Measurements from ENCODE around the gene ASTL. TPM values are rescaled to one million over a fixed set of nuclear protein-coding genes. Genes with fewer than 3 reads are reported as not detected.
"Not testable (repeated sequence)": the region's sequence is repeated elsewhere in the genome, so short reads cannot be mapped to it uniquely, and the experiment has no call there.

The ASTL gene
- total RNA-seq, 2 experiments from 2014 or later = 0.22 TPM; not detected in 1

GRCh38 chr2:96092951-96093350 lies 45.4 kb downstream of the ASTL start:
- Mint-ChIP-seq H3K27ac (no peak overlapping the region), H3K9me3 (no peaks in the 10 kb centered on the region), H3K27me3 (peaks cover 14% of the 10 kb centered on the region), H3K4me1 (no peaks in the 10 kb centered on the region), H3K36me3 (ENCODE audit: low read depth) (no peaks in the 10 kb centered on the region), H3K4me3 (no peak overlapping the region)
- ChIA-PET POLR2A (no interaction called here), CTCF (interaction anchor here (1.6 to 1.8 kb wide), 2 partner anchors 24 to 100 kb away, joined by 4 to 5 read pairs; no protein-coding TSS in a partner anchor)
- peak; percentile 3 for DNase-seq

DNA sequence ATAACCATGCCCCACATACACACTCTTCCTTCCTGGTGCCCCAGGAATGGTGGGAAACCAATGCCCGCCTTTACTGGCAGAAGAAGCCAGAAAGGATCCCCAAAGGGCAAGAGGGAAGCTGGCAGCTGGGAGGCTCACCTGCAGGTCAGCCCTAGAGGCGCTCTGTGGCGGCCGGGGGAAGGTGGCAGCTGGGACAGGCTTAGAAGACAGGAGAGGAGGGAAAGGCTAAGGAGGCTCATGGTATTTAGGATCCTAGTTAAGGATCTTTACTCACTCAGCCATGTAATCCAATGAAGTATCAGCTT lies 45.8 kb downstream of the ASTL start:
- DNase-seq = no peak
- Mint-ChIP-seq H3K9me3 (no peaks in the 10 kb centered on the region), H3K4me1 (no peaks in the 10 kb centered on the region), H3K27me3 (peaks cover 14% of the 10 kb centered on the region), H3K4me3 (no peak overlapping the region), H3K27ac (no peak overlapping the region), H3K36me3 (ENCODE audit: low read depth) (no peaks in the 10 kb centered on the region)
- ChIA-PET POLR2A (no interaction called here), CTCF (interaction anchor here (0.5 to 1.8 kb wide), 2 partner anchors 100 to 711 kb away, joined by 4 to 5 read pairs; no protein-coding TSS in a partner anchor)

- H3K9me3 Mint-ChIP-seq = no peaks in the 10 kb centered on the region
- no peaks in the 10 kb centered on the region for H3K4me1 Mint-ChIP-seq
- no peaks in the 10 kb centered on the region for H3K36me3 Mint-ChIP-seq (ENCODE audit: low read depth)
- ChIA-PET POLR2A (no interaction called here), CTCF (interaction anchor here (0.5 to 1.8 kb wide), 3 partner anchors 9 to 712 kb away, joined by 3 to 5 read pairs (median 4); no protein-coding TSS in a partner anchor)
- H3K27ac Mint-ChIP-seq = no peak overlapping the region
- peaks cover 16% of the 10 kb centered on the region for H3K27me3 Mint-ChIP-seq
- H3K4me3 Mint-ChIP-seq = no peak overlapping the region
- peak; percentile 4 for DNase-seq
Measured at GRCh38 chr2:96091711-96092572, 46.4 kb downstream of the ASTL start.

- H3K9me3 Mint-ChIP-seq = no peaks in the 10 kb centered on the region
- H3K36me3 Mint-ChIP-seq (ENCODE audit: low read depth) = no peaks in the 10 kb centered on the region
- no peaks in the 10 kb centered on the region for H3K4me1 Mint-ChIP-seq
- H3K27ac Mint-ChIP-seq = no peak overlapping the region
- ChIA-PET POLR2A (no interaction called here), CTCF (interaction anchor here (1.2 kb wide), 1 partner anchor 9 kb away, joined by 3 read pairs; no protein-coding TSS in a partner anchor)
- H3K4me3 Mint-ChIP-seq = no peak overlapping the region
- DNase-seq = peak; percentile 1
- H3K27me3 Mint-ChIP-seq = peaks cover 16% of the 10 kb centered on the region
Measured at GRCh38 chr2:96091141-96091710, 47.1 kb downstream of the ASTL start.

DNA sequence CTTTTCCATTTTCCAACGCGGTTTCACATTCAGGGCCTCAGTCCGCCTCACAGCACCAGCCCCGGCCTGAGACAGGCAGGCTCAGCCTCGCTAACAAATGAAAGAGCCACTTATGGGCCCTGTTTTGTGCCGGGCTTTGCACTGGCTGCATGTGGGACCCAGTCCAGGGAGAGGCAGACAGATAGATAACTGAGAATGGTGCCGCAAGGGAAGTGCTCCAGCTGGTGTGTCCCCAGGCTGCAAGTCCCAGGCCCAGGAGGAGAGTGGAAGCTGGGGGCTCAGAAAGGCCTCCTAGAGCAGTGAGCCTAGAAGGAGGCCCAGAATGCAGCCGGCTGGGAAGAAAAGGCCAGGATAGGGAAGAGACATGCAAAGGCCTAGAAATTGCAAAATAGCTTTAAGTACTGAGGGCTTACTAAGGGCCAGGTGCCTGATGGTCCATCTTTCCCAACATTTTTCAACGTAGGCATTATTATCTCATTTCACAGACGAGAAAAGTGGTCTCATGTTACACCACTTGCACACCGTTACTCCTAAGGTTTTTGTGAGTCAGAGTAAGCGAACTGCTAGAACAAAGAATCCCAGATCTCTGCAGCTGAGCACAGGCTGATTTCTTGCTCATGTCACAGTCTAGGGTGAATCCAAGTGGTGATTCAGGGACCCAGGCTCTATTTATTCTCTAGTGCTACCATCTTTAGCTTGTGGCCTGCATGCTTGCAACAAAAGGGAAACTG lies 47.9 kb downstream of the ASTL start:
- no peaks in the 10 kb centered on the region for H3K4me1 Mint-ChIP-seq
- H3K9me3 Mint-ChIP-seq = no peaks in the 10 kb centered on the region
- peak; percentile 1 for DNase-seq
- CTCF ChIA-PET = interaction anchor here (1.2 to 1.4 kb wide), 2 partner anchors 8 to 84 kb away, joined by 3 read pairs; no protein-coding TSS in a partner anchor
- no peak overlapping the region for H3K4me3 Mint-ChIP-seq
- no peak overlapping the region for H3K27ac Mint-ChIP-seq
- POLR2A ChIA-PET = no interaction called here
- no peaks in the 10 kb centered on the region for H3K36me3 Mint-ChIP-seq (ENCODE audit: low read depth)
- peaks cover 14% of the 10 kb centered on the region for H3K27me3 Mint-ChIP-seq

DNA sequence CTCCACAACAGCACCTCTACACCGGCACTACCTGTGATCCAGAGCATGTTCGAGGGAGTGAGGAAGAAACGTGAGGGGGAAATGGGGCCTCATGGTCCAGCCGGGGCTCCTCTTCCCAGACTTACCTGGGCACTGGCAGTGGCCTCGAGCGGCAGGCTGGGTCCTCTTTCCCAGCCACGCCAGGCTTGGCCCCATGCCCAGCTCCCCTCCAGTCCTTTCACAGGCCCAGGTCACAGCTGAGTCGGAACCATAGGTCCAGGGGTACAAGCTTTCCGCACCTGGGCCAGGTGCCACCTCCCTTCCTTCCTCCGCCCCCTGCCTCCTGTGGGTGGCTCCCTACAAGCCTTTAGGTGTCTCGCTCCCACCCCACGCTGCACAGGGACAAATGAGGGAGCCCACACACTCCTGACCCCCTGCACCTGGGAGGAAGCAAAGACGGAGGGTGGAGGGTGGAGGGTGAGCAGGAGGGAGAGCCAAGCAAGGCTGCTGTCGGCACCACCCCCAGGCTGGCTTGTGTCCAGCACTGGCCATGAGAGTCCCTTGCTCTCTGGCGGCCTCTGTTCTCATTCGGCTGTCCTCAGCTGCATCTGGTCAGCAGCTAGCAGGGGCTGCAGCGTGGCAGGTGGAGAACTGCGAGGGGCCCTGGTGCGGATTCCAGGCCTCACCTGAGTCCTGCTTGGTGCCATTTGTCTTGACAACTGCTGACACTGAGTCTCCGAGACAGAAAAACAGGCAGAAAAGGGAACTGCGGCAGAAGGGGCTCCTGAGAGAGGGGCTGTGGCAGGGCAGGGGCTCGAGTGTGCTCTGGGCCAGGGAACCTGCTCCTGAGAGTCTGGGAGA lies 48.7 kb downstream of the ASTL start:
- H3K27ac Mint-ChIP-seq = no peak overlapping the region
- no peaks in the 10 kb centered on the region for H3K9me3 Mint-ChIP-seq
- peaks cover 12% of the 10 kb centered on the region for H3K27me3 Mint-ChIP-seq
- ChIA-PET POLR2A (no interaction called here), CTCF (interaction anchor here (1.2 to 1.5 kb wide), 3 partner anchors 9 to 85 kb away, joined by 3 to 4 read pairs (median 3); no protein-coding TSS in a partner anchor)
- H3K36me3 Mint-ChIP-seq (ENCODE audit: low read depth) = no peaks in the 10 kb centered on the region
- H3K4me1 Mint-ChIP-seq = no peaks in the 10 kb centered on the region
- peak; percentile 4 for DNase-seq
- H3K4me3 Mint-ChIP-seq = no peak overlapping the region

DNA sequence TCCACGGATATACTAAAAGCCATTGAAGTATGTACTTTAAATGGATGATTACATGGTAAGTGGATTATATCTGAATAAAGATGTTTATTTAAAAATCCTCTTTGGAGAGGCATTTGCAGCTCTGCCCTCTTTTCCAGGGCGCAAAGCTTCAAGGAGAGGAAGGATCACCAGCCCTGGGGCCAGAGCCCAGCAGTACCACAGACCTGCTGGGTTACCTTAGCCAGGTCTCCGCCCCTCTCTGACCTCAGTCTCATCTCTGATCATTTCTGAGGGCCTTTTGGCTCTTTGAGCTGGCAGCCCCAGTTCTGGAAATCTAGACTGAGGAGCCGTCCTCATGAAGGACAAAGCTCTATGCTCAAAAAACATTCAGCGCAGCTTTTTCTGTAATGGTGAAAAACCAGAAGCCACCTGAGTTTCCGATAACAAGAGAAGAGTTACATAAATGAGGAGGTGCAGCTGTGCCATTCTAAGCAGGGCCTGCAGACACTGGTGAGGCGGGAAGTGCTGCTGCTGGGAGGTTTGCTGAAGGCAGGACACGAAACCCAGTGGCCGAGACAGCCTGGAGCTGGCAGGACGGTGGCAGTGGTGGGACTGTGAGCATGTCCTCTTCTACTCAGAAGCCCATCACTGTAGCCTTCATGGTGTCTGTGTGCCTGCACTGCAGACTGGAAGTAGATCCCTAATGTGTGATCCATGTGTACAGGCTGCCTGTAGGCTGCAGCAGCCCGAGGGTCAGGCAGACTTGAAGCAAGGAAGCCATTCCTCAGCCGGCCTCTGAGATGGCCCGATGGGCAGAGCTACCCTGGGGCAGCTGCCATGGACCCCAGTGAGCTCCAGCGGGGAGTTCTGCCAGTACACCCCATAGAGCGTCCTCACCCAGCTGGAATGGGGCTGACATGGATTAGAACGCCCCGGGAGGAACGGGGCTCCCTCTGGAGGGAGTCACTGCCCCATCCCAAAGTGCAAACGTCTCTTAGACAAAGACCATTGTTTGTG lies 49.7 kb downstream of the ASTL start:
- no peaks in the 10 kb centered on the region for H3K36me3 Mint-ChIP-seq (ENCODE audit: low read depth)
- ChIA-PET CTCF (interaction anchor here (1.2 to 1.5 kb wide), 3 partner anchors 10 to 86 kb away, joined by 3 to 4 read pairs (median 3); no protein-coding TSS in a partner anchor), POLR2A (no interaction called here)
- DNase-seq = peak; percentile 3
- H3K27ac Mint-ChIP-seq = no peak overlapping the region
- H3K9me3 Mint-ChIP-seq = no peaks in the 10 kb centered on the region
- H3K4me3 Mint-ChIP-seq = no peak overlapping the region
- peaks cover 3% of the 10 kb centered on the region for H3K27me3 Mint-ChIP-seq
- H3K4me1 Mint-ChIP-seq = no peaks in the 10 kb centered on the region

DNA sequence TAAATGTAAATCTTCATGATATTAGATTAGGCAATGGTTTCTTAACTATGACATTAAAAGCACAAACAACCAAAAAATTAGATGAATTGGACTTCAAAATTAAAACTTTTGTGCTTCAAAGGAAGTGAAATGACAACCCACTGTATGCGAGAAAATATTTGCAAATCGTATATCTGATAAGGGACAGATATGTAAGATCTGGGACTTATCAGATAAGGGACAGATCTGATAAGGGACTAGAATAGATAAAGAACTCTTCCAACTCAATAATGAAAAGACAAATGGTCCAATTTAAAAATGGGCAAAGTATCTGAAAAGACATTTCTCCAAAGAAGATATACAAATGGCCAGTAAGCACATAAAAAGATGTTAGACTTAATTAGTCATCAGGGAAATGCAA lies 51.2 kb downstream of the ASTL start:
- Mint-ChIP-seq H3K36me3 (ENCODE audit: low read depth) (no peaks in the 10 kb centered on the region), H3K4me3 (no peak overlapping the region), H3K27ac (no peak overlapping the region), H3K27me3 (peaks cover 2% of the 10 kb centered on the region), H3K4me1 (no peaks in the 10 kb centered on the region), H3K9me3 (no peaks in the 10 kb centered on the region)
- ChIA-PET POLR2A (no interaction called here), CTCF (interaction anchor here (1.6 kb wide), 1 partner anchor 11 kb away, joined by 4 read pairs; no protein-coding TSS in a partner anchor)
- no peak for DNase-seq

DNA sequence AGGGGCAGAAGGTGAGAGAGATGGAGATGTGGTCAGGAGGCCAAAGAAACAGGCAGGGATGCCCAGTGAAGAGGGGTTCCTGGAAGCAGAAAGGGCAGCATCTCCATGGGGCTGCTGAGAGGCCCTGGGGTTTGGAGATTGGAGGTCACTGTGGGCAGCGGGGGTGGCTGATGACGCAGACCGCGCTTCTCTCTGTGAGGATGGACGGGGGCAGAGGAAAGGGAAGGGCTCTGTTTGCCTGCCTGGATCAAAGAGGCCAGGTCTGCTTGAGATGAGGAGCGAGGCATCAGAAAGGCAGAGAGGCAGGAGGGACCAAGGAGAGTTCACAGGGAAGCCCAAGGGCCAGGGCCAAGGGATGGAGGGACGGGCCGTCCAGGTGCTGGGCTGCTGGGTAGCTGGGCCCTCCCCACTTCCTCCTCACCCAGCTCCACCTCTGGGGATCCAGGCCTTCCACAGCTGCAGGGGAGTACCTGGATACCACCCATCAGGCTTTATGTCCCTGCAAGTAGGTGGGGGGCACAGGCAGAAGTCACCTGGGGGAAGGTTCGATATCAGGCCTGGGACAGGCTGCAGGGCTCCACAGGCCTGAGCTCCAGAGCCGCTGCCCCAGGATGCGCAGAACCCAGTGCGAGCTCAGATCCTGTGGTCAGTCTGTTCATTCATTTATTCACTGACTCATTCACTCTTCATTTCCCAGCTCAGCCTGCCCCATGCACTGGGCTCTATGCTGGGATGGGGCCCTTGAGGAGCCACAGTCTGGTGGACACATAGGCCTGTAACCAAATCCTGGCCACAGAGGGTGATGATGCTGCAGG lies 52.6 kb downstream of the ASTL start:
- Mint-ChIP-seq H3K36me3 (ENCODE audit: low read depth) (no peaks in the 10 kb centered on the region), H3K27ac (no peak overlapping the region), H3K9me3 (no peaks in the 10 kb centered on the region), H3K4me3 (no peak overlapping the region), H3K27me3 (peaks cover 3% of the 10 kb centered on the region), H3K4me1 (no peaks in the 10 kb centered on the region)
- peak; percentile 4 for DNase-seq
- CTCF ChIA-PET = interaction anchor here (1.6 kb wide), 1 partner anchor 13 kb away, joined by 4 read pairs; no protein-coding TSS in a partner anchor
- POLR2A ChIA-PET = no interaction called here

DNA sequence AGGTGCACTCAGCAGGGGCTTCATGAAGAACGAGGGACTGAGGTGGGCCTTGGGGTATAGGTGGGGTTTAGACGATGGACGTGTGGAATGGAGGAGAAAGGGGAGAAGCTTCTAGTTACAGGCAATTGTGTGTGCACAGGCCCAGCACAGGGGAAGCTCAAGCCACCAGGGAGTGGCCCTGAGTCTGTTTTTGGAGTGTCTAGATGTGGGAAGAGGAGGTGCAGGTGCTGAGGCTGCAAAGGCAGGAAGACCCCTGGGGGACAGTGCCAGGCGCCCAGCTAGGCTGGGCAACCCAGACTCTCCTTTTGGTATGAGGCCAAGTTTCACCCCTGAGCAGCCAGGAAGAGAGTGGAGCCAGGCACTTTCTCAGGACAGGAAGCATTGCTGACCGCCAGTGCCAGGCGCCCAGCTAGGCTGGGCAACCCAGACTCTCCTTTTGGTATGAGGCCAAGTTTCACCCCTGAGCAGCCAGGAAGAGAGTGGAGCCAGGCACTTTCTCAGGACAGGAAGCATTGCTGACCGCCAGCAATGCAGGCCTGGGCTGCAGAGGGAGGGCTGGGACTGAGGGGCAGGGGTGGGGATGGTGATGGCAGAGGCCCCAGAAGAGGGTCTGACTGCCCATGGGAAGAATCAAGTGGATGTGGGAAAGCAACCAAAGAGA lies 53.3 kb downstream of the ASTL start:
- H3K9me3 Mint-ChIP-seq; H3K27ac Mint-ChIP-seq; H3K27me3 Mint-ChIP-seq; CTCF ChIA-PET; H3K4me3 Mint-ChIP-seq; H3K4me1 Mint-ChIP-seq; POLR2A ChIA-PET; H3K36me3 Mint-ChIP-seq (ENCODE audit: low read depth): not testable (repeated sequence)
- peak; percentile 3 for DNase-seq
